Brain microvascular endothelial cell (primary cell): Measurements from ENCODE around the gene BRD3.

Source experiments
- DNase-seq: peaks from one replicate; pipeline ENCODE4 v3.0.0-alpha.2; 2020
- H3K27ac ChIP-seq: fragments of 250-450 bp; sonication (Bioruptor Pico); 2 replicates; pipeline ENCODE4 v1.5.1; 2020; ENCODE audit warnings: mild to moderate bottlenecking, moderate library complexity
- H3K27me3 ChIP-seq: fragments of 250-450 bp; sonication (Bioruptor Pico); replicated peaks from 2 replicates; pipeline ENCODE4 v1.5.1; 2020; ENCODE audit warnings: mild to moderate bottlenecking
- H3K36me3 ChIP-seq: fragments of 250-450 bp; sonication (Bioruptor Pico); replicated peaks from 2 replicates; pipeline ENCODE4 v1.5.1; 2020; ENCODE audit warnings: mild to moderate bottlenecking
- H3K4me3 ChIP-seq: 2 replicates; pipeline ENCODE4 v1.5.1; 2011; ENCODE audit warnings: low read depth, mild to moderate bottlenecking, control low read depth, low read length, moderate library complexity
- CTCF ChIP-seq: IDR thresholded peaks from 2 replicates; pipeline ENCODE4 v1.5.1; 2011; ENCODE audit warnings: low read depth, mild to moderate bottlenecking, moderate library complexity, low read length, control low read depth, inconsistent platforms; ENCODE audit errors: missing control alignments
- in situ Hi-C: cut with HindIII; loops from 2 replicates; pipeline ENCODE4 v1.10.0; 2017; ENCODE audit warnings: low sequenced_read_pairs, low pct_ligation_motif_present

The BRD3 gene

GRCh38 chr9:134061019-134061687, 6.7 kb downstream of the BRD3 start:
- H3K27me3 ChIP-seq, result no peaks in the 10 kb centered on the region
- H3K27ac ChIP-seq, result no peak overlapping the region
- no peak for TF ChIP-seq CTCF
- H3K36me3 ChIP-seq, result no peaks in the 10 kb centered on the region
- in situ Hi-C loops, result no loop called here
- no peak overlapping the region for H3K4me3 ChIP-seq
- DNase-seq, result no peak

DNA sequence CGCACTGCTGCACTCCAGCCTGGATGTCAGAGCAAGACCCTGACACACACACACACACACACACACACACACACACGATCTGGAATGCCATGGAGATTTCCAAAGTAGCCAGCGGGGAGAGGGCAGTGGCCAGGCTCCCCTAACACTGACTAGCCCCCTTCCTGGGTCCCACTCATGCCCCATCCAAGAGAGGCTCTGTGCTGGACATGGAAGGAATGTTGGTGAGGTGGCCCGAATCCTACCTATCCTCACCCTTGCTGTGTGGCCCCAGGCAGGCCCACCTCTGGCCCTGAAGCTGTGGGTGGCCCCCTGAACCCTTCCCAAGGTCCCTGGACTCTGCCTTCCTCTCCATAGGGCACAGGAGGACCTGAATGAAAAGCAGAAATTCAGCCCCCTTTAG, 7.3 kb downstream of the BRD3 start:
- H3K27me3 ChIP-seq, result no peaks in the 10 kb centered on the region
- H3K4me3 ChIP-seq, result no peak overlapping the region
- no peak overlapping the region for H3K27ac ChIP-seq
- no peaks in the 10 kb centered on the region for H3K36me3 ChIP-seq
- in situ Hi-C loops, result no loop called here
- TF ChIP-seq CTCF, result no peak
- no peak for DNase-seq

DNA sequence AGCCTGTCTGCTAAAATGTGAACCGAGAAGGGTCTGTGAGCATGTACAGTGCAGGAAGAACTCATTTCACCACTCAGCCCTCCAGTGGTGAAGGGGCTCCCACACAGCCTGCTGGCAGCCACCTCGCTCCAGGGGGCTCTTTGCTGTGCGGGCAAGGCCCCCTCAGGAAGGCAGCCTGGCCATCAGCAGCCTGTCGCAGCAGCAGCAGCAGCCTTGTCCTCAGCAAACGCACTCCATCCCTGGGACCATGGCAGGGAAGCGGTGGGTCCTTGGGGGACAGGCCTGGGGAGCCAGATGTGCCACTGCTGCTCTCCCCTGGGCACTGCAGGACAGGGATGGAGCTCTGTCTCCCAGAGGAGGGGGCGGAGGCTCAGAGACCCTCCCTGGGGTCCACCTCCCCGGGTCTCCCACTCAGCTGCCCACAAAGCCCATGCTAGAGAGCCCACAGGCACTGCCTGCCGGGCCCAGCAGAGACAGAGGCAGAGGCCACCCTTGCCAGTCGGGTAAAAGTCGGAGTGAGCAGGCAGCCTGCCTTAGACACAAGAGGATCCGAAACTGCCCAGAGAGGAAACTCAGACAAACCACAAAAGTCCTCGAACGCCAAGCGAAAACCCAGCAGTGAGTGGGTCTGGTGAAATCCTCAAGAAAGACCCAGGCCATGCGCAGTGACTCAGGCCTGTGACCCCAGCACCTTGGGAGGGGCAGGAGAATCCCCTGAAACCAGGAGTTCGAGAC, 8.0 kb downstream of the BRD3 start:
- Histone ChIP-seq H3K27ac (no peak overlapping the region), H3K36me3 (no peaks in the 10 kb centered on the region), H3K27me3 (no peaks in the 10 kb centered on the region), H3K4me3 (no peak overlapping the region)
- in situ Hi-C loops, result no loop called here
- no peak for DNase-seq
- TF ChIP-seq CTCF, result peak; percentile 43

DNA sequence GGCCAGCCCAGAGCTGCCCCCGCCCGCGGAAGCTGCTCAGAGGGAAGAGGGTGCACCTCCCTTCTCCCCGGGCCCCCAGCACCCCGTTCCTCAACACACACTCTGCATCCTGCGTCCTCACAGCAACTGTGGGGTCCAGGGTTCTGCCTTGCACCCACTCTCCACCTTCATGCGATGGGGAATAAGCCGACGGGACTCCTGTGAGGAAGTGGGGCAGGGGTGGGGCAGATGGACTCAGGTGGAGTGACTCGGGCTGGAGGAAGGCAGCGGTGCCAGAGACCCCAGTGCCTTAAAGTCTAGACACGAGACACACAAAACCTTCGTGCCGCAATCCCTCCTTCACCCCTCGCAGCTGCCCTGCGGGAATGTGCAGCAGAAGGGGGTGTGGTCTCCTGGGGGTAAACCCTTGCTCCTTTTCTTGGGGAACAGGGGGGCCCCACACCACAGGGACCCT, 8.6 kb downstream of the BRD3 start:
- in situ Hi-C loops, result no loop called here
- no peak overlapping the region for H3K27ac ChIP-seq
- no peaks in the 10 kb centered on the region for H3K36me3 ChIP-seq
- no peak for DNase-seq
- H3K4me3 ChIP-seq, result peak overlapping the region; percentile 17
- TF ChIP-seq CTCF, result no peak
- no peaks in the 10 kb centered on the region for H3K27me3 ChIP-seq

- H3K36me3 ChIP-seq, result no peaks in the 10 kb centered on the region
- no peak overlapping the region for H3K27ac ChIP-seq
- no peak for DNase-seq
- H3K4me3 ChIP-seq, result no peak overlapping the region
- in situ Hi-C loops, result no loop called here
- TF ChIP-seq CTCF, result peak; percentile 37
- no peaks in the 10 kb centered on the region for H3K27me3 ChIP-seq
These were observed 9.1 kb downstream of the BRD3 start for GRCh38 chr9:134058716-134059115.
